Measurements from ENCODE around the gene NT5C.
"Not testable (repeated sequence)": the region's sequence is repeated elsewhere in the genome, so short reads cannot be mapped to it uniquely, and the experiment has no call there.

DNA sequence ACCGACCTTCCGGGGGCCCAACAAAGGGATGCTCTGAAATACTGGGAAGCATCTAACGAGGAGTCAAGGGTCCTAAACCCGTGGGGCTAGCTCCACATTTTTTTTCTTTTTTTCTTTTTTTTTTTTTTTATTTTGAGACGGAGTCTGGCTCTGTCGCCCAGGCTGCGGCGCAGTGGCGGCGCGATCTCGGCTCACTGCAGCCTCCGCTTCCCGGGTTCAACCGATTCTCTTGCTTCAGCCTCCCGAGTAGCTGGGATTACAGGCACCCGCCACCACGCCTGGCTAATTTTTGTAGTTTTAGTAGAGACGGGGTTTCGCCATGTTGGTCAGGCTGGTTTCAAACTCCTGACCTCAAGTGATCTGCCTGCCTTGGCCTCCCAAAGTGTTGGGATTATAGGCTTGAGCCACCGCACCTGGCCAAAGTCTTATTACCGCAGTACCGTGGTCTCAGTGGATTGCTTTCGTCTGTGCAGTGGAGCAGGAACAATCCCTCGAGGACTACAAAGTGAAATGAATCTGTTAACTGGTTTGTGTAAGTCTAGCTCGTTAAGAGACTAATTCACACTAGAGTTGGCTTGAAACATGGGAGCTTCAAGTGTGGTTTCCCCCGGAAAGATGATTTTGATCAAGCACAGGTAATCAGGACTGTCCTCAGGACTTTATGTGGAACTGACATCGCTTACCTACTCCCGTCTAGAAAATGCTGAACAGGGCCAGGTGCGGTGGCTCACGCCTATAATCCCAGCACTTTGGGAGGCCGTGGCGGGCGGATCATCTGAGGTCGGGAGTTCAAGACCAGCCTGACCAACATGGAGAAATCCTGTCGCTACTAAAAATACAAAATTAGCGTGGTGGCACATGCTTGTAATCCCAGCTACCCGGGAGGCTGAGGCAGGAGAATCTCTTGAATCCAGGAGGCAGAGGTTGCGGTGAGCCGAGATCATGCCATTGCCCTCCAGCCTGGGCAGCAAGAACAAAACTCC is 767 bp upstream of the NT5C start:
- TF ChIP-seq, protein P1, sequence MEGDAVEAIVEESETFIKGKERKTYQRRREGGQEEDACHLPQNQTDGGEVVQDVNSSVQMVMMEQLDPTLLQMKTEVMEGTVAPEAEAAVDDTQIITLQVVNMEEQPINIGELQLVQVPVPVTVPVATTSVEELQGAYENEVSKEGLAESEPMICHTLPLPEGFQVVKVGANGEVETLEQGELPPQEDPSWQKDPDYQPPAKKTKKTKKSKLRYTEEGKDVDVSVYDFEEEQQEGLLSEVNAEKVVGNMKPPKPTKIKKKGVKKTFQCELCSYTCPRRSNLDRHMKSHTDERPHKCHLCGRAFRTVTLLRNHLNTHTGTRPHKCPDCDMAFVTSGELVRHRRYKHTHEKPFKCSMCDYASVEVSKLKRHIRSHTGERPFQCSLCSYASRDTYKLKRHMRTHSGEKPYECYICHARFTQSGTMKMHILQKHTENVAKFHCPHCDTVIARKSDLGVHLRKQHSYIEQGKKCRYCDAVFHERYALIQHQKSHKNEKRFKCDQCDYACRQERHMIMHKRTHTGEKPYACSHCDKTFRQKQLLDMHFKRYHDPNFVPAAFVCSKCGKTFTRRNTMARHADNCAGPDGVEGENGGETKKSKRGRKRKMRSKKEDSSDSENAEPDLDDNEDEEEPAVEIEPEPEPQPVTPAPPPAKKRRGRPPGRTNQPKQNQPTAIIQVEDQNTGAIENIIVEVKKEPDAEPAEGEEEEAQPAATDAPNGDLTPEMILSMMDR (IDR thresholded peaks at IDR 0.05 in 4 of 5, conservative IDR thresholded peaks at IDR 0.05 in 1 of 5): not testable (repeated sequence)
- TF ChIP-seq POLR2A (IDR thresholded peaks at IDR 0.05): not testable (repeated sequence)

All from gastrocnemius medialis (tissue), 4 donors.